Measurements from ENCODE around the gene GUCY1A2.

GUCY1A2 gene

GRCh38 chr11:106872246-106872645 is 146.0 kb downstream of the GUCY1A2 start:
- Histone ChIP-seq H3K27me3 (ENCODE audit: insufficient read depth, low read length) (no peaks in the 10 kb centered on the region), H2BK12ac (ENCODE audit: low read length) (no peak overlapping the region), H3K9ac (ENCODE audit: low read length) (no peak overlapping the region), H2BK5ac (ENCODE audit: low read depth, low read length, poor library complexity) (no peak overlapping the region), H3K79me2 (ENCODE audit: control insufficient read depth, insufficient read depth, low read length, poor library complexity) (no peaks in the 10 kb centered on the region), H4K12ac (ENCODE audit: low read depth, low read length) (no peak overlapping the region), H3K9me3 (ENCODE audit: insufficient read depth, low read depth, low read length) (no peaks in the 10 kb centered on the region), H3K23ac (ENCODE audit: low read length) (no peak overlapping the region), H2AFZ (ENCODE audit: insufficient read depth, low read length, poor library complexity) (no peak overlapping the region), H2AK5ac (ENCODE audit: low read length) (no peak overlapping the region), H3K36me3 (ENCODE audit: control insufficient read depth in 1 of 2, insufficient read depth in 2 of 2, low read length in 2 of 2) (no peaks in the 10 kb centered on the region), H4K91ac (ENCODE audit: low read depth, low read length) (no peak overlapping the region), H3K18ac (ENCODE audit: low read length) (no peak overlapping the region), H3K4me1 (ENCODE audit: control insufficient read depth in 1 of 2, insufficient read depth in 2 of 2, low read length in 2 of 2) (no peaks in the 10 kb centered on the region), H3K4me3 (ENCODE audit: low read depth, low read length) (no peak overlapping the region), H3K79me1 (ENCODE audit: low read length) (no peaks in the 10 kb centered on the region), H3K27ac (ENCODE audit: low read depth, low read length) (no peak overlapping the region), H2BK120ac (ENCODE audit: insufficient read depth, low read length, poor library complexity) (no peak overlapping the region), H4K8ac (ENCODE audit: low read depth, low read length) (no peak overlapping the region), H3K4ac (ENCODE audit: low read depth, low read length) (no peak overlapping the region), H3K14ac (ENCODE audit: low read length) (no peak overlapping the region), H3K4me2 (ENCODE audit: low read length) (no peak overlapping the region)
- no peak for DNase-seq

GRCh38 chr11:106858200-106858599 is 160.1 kb downstream of the GUCY1A2 start:
- H3K79me2 ChIP-seq (ENCODE audit: control insufficient read depth, insufficient read depth, low read length, poor library complexity) = no peaks in the 10 kb centered on the region
- no peak overlapping the region for H4K8ac ChIP-seq (ENCODE audit: low read depth, low read length)
- H3K4ac ChIP-seq (ENCODE audit: low read depth, low read length) = no peak overlapping the region
- H3K9me3 ChIP-seq (ENCODE audit: insufficient read depth, low read depth, low read length) = no peaks in the 10 kb centered on the region
- H4K12ac ChIP-seq (ENCODE audit: low read depth, low read length) = no peak overlapping the region
- no peak overlapping the region for H3K9ac ChIP-seq (ENCODE audit: low read length)
- no peak overlapping the region for H3K14ac ChIP-seq (ENCODE audit: low read length)
- no peak overlapping the region for H3K4me2 ChIP-seq (ENCODE audit: low read length)
- no peaks in the 10 kb centered on the region for H3K36me3 ChIP-seq (ENCODE audit: control insufficient read depth in 1 of 2, insufficient read depth in 2 of 2, low read length in 2 of 2)
- no peaks in the 10 kb centered on the region for H3K4me1 ChIP-seq (ENCODE audit: control insufficient read depth in 1 of 2, insufficient read depth in 2 of 2, low read length in 2 of 2)
- H2BK120ac ChIP-seq (ENCODE audit: insufficient read depth, low read length, poor library complexity) = no peak overlapping the region
- H4K91ac ChIP-seq (ENCODE audit: low read depth, low read length) = no peak overlapping the region
- H2AK5ac ChIP-seq (ENCODE audit: low read length) = no peak overlapping the region
- H3K79me1 ChIP-seq (ENCODE audit: low read length) = no peaks in the 10 kb centered on the region
- H3K27ac ChIP-seq (ENCODE audit: low read depth, low read length) = no peak overlapping the region
- no peak overlapping the region for H2BK12ac ChIP-seq (ENCODE audit: low read length)
- no peak overlapping the region for H3K23ac ChIP-seq (ENCODE audit: low read length)
- H2AFZ ChIP-seq (ENCODE audit: insufficient read depth, low read length, poor library complexity) = no peak overlapping the region
- H3K4me3 ChIP-seq (ENCODE audit: low read depth, low read length) = no peak overlapping the region
- DNase-seq = no peak
- no peak overlapping the region for H3K18ac ChIP-seq (ENCODE audit: low read length)
- no peak overlapping the region for H2BK5ac ChIP-seq (ENCODE audit: low read depth, low read length, poor library complexity)
- no peaks in the 10 kb centered on the region for H3K27me3 ChIP-seq (ENCODE audit: insufficient read depth, low read length)

GRCh38 chr11:106856566-106856965 is 161.7 kb downstream of the GUCY1A2 start:
- WGBS (ENCODE audit: extremely low coverage, insufficient coverage, insufficient read length) = no CpG with 5 or more reads among the region's 3 CpGs
- no peak overlapping the region for H3K9ac ChIP-seq (ENCODE audit: low read length)
- H2AK5ac ChIP-seq (ENCODE audit: low read length) = no peak overlapping the region
- no peaks in the 10 kb centered on the region for H3K36me3 ChIP-seq (ENCODE audit: control insufficient read depth in 1 of 2, insufficient read depth in 2 of 2, low read length in 2 of 2)
- H3K9me3 ChIP-seq (ENCODE audit: insufficient read depth, low read depth, low read length) = no peaks in the 10 kb centered on the region
- H3K14ac ChIP-seq (ENCODE audit: low read length) = no peak overlapping the region
- H3K4me1 ChIP-seq (ENCODE audit: control insufficient read depth in 1 of 2, insufficient read depth in 2 of 2, low read length in 2 of 2) = no peaks in the 10 kb centered on the region
- no peak overlapping the region for H2BK12ac ChIP-seq (ENCODE audit: low read length)
- H3K4me3 ChIP-seq (ENCODE audit: low read depth, low read length) = no peak overlapping the region
- H3K79me2 ChIP-seq (ENCODE audit: control insufficient read depth, insufficient read depth, low read length, poor library complexity) = no peaks in the 10 kb centered on the region
- no peak overlapping the region for H2AFZ ChIP-seq (ENCODE audit: insufficient read depth, low read length, poor library complexity)
- H3K27me3 ChIP-seq (ENCODE audit: insufficient read depth, low read length) = no peaks in the 10 kb centered on the region
- H3K4me2 ChIP-seq (ENCODE audit: low read length) = no peak overlapping the region
- H2BK5ac ChIP-seq (ENCODE audit: low read depth, low read length, poor library complexity) = no peak overlapping the region
- H2BK120ac ChIP-seq (ENCODE audit: insufficient read depth, low read length, poor library complexity) = no peak overlapping the region
- H3K4ac ChIP-seq (ENCODE audit: low read depth, low read length) = no peak overlapping the region
- no peak overlapping the region for H3K27ac ChIP-seq (ENCODE audit: low read depth, low read length)
- H4K8ac ChIP-seq (ENCODE audit: low read depth, low read length) = no peak overlapping the region
- no peak for DNase-seq
- H3K23ac ChIP-seq (ENCODE audit: low read length) = no peak overlapping the region
- no peaks in the 10 kb centered on the region for H3K79me1 ChIP-seq (ENCODE audit: low read length)
- no peak overlapping the region for H3K18ac ChIP-seq (ENCODE audit: low read length)
- no peak overlapping the region for H4K91ac ChIP-seq (ENCODE audit: low read depth, low read length)
- H4K12ac ChIP-seq (ENCODE audit: low read depth, low read length) = no peak overlapping the region

GRCh38 chr11:106854429-106854828 is 163.8 kb downstream of the GUCY1A2 start:
- no peak overlapping the region for H3K23ac ChIP-seq (ENCODE audit: low read length)
- H4K12ac ChIP-seq (ENCODE audit: low read depth, low read length) = no peak overlapping the region
- no peak overlapping the region for H4K8ac ChIP-seq (ENCODE audit: low read depth, low read length)
- no peak overlapping the region for H2BK5ac ChIP-seq (ENCODE audit: low read depth, low read length, poor library complexity)
- no peaks in the 10 kb centered on the region for H3K79me1 ChIP-seq (ENCODE audit: low read length)
- no peak overlapping the region for H2AFZ ChIP-seq (ENCODE audit: insufficient read depth, low read length, poor library complexity)
- no peak overlapping the region for H3K4me3 ChIP-seq (ENCODE audit: low read depth, low read length)
- H3K18ac ChIP-seq (ENCODE audit: low read length) = no peak overlapping the region
- DNase-seq = no peak
- H3K4ac ChIP-seq (ENCODE audit: low read depth, low read length) = no peak overlapping the region
- H3K36me3 ChIP-seq (ENCODE audit: control insufficient read depth in 1 of 2, insufficient read depth in 2 of 2, low read length in 2 of 2) = no peaks in the 10 kb centered on the region
- H2AK5ac ChIP-seq (ENCODE audit: low read length) = no peak overlapping the region
- H2BK12ac ChIP-seq (ENCODE audit: low read length) = no peak overlapping the region
- H4K91ac ChIP-seq (ENCODE audit: low read depth, low read length) = no peak overlapping the region
- no peaks in the 10 kb centered on the region for H3K27me3 ChIP-seq (ENCODE audit: insufficient read depth, low read length)
- H3K27ac ChIP-seq (ENCODE audit: low read depth, low read length) = no peak overlapping the region
- H3K9ac ChIP-seq (ENCODE audit: low read length) = no peak overlapping the region
- no peaks in the 10 kb centered on the region for H3K4me1 ChIP-seq (ENCODE audit: control insufficient read depth in 1 of 2, insufficient read depth in 2 of 2, low read length in 2 of 2)
- no peak overlapping the region for H3K14ac ChIP-seq (ENCODE audit: low read length)
- H3K9me3 ChIP-seq (ENCODE audit: insufficient read depth, low read depth, low read length) = no peaks in the 10 kb centered on the region
- no CpG with 5 or more reads among the region's 7 CpGs for WGBS (ENCODE audit: extremely low coverage, insufficient coverage, insufficient read length)
- no peaks in the 10 kb centered on the region for H3K79me2 ChIP-seq (ENCODE audit: control insufficient read depth, insufficient read depth, low read length, poor library complexity)
- no peak overlapping the region for H3K4me2 ChIP-seq (ENCODE audit: low read length)
- H2BK120ac ChIP-seq (ENCODE audit: insufficient read depth, low read length, poor library complexity) = no peak overlapping the region
